Measurements from ENCODE around the gene SFT2D2. TPM values are rescaled to one million over a fixed set of nuclear protein-coding genes. Genes with fewer than 3 reads are reported as not detected.

The SFT2D2 gene
- 32.0 and 38.3 TPM in 2 replicates for total RNA-seq

DNA sequence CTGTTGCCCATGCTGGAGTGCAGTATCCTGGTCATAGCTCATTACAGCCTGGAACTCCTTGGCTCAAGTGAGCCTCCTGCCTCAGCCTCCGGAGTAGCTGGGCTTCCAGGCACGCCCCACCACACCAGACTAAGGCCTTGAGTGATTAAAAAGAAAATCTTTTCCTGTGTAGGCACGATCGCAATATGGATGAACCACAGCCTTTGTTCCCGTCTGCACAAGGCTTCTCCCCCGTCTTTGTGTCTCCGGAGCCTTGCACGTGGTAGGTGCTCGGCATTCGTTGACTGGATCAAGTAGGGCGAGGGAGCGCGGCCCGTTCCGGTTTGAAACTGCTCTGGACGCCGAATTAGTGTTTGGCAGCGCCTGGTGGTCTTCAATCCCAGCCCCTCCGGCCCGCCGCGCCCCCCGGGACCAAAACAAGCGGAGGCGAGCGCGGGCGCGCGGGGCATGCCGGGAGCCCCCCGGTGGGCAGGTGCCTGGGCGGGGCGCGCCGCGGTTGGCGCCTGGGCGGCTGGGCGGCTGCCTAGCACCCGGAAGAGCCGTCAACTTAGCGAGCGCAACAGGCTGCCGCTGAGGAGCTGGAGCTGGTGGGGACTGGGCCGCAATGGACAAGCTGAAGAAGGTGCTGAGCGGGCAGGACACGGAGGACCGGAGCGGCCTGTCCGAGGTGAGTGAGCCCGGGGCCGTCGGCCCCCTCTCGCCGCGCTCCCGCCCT lies at the start of gene SFT2D2:
SFT2D2 (plus strand) TSS at position 529 of the 715 bp plus-strand sequence; CDS start at position 605, 76 bp downstream.

DNA sequence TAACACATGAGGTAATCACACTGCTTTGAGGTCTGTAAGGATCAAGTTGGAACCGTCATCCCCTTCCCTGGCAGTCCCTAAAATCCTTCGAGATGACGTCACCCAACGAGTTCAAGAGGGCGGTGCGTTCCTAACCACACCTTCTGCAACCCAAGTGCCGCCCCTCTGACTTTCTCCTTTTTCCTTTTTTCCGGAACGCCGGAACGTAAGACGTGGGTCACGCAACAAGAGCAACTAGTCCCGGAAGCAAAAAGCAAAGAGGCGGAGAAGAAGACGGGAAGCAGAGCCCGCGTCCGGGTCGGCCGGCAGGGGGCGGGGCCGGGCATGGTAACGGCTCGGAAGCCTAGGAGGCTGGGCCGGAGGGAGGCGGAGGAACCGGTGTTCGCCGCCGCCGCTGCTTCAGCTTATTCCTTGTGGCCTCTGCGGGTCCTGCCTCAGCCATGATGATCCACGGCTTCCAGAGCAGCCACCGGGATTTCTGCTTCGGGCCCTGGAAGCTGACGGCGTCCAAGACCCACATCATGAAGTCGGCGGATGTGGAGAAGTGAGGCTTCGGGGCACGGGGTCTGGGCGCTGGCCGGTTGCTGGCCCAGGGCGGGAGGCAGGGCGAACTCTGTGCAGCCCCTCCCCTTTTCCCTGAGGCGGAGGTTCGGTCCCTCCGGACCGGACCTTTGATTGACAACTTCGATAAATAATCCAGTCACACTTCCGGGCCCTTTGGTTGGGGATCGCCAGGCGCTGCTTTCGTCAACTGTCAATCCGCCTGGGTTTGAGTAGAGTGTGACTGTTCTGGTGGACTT lies 47.0 kb upstream of the SFT2D2 start, which contains the start of gene TIPRL:
TIPRL (plus strand) TSS at position 325 of the 800 bp plus-strand sequence; CDS start at position 441, 116 bp downstream.

DNA sequence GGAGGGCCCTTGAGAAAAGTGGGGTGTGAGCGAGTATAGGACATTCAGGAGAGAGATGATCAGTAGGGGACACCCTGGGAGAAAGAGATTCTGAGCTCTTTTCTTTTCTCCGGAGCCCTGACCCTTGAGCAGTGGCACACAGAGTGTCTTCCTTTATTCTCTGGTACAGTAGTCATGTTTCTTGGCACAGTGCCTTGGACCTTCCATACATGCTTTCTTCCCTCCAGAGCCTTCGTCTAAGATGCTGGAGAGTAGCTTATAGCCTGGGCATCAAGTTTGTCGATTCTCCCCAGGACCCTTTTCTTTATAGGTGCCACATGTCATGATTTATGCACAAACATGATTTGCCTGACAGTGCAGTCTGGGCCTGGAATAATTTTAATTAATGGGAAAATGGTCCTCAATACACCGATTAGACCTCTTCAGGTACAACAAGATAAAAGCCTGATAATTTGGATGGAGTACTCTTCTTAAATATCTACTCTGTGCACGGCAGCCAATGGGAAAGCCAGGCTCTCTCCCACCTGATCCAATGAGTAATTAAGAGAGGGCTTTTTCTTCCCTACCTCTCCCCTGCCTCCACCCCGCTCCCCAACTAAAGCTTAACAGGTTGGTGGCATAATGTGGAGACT lies 54.6 kb downstream of the SFT2D2 start, which contains the start of gene TBX19:
TBX19 (plus strand) TSS at position 582 of the 632 bp plus-strand sequence. CDS start 214 bp downstream, outside the sequence.

Other genes starting within 250 kb of the SFT2D2 start
- 9.1 and 10.5 TPM in 2 replicates for gene GPR161, start 89.1 kb upstream of the SFT2D2 start, total RNA-seq
- 37.4 and 43.5 TPM in 2 replicates for gene TIPRL, start 47.0 kb upstream of the SFT2D2 start, total RNA-seq
- 0.40 and 0.69 TPM in 2 replicates for gene TBX19, start 54.9 kb downstream of the SFT2D2 start, total RNA-seq

All from mammary microvascular endothelial cell (primary cell).